Common myeloid progenitor, CD34-positive (primary cell): ENCODE data around the gene QRFP.
"Not testable (repeated sequence)": the region's sequence is repeated elsewhere in the genome, so short reads cannot be mapped to it uniquely, and the experiment has no call there.

ENCODE experiments used
- CTCF ChIA-PET: fragments of 350-600 bp; sonication (Branson Sonifier 250); formaldehyde crosslinking; loops from one replicate; lab custom pipeline; 2021; ENCODE audit warnings: antibody characterized with exemption; lab: Charles Lee
- POLR2A ChIA-PET: fragments of 350-600 bp; sonication (Branson Sonifier 250); formaldehyde crosslinking; loops from one replicate; lab custom pipeline; 2021; ENCODE audit warnings: antibody characterized with exemption; lab: Charles Lee
- DNase-seq, 3 donors: peaks; one replicate each; pipeline versions ENCODE4 v3.0.0 to v3.0.0-alpha.2; 2013
- H3K27ac ChIP-seq, 2 experiments: 1 replicate in 1 of 2; 2 replicates in 1 of 2; pipeline ENCODE4 v1.7.0; 2013; ENCODE audit warnings: inconsistent platforms in 2 of 2, low read length in 2 of 2, mild to moderate bottlenecking in 2 of 2, low read depth in 1 of 2, moderate library complexity in 1 of 2; ENCODE audit not compliant: severe bottlenecking in 2 of 2, insufficient read depth in 1 of 2, poor library complexity in 1 of 2
- H3K27me3 ChIP-seq, 5 experiments: replicated peaks in 2 of 5; 1 replicate in 3 of 5; 2 replicates in 2 of 5; pipeline versions ENCODE4 v1.6.1 to v1.7.0; 2013; ENCODE audit warnings: low read length in 4 of 5, mild to moderate bottlenecking in 2 of 5, moderate library complexity in 2 of 5, inconsistent platforms in 1 of 5; ENCODE audit not compliant: insufficient read depth in 5 of 5, control insufficient read depth in 4 of 5
- H3K36me3 ChIP-seq, 4 experiments: 1 replicate in 2 of 4; 2 replicates in 2 of 4; pipeline versions ENCODE4 v1.6.1 to v1.7.0; 2013; ENCODE audit warnings: low read length in 3 of 4, control low read depth in 1 of 4, mild to moderate bottlenecking in 1 of 4; ENCODE audit not compliant: control insufficient read depth in 4 of 4, insufficient read depth in 4 of 4
- H3K4me1 ChIP-seq, 4 experiments: 1 replicate in 3 of 4; 2 replicates in 1 of 4; pipeline versions ENCODE4 v1.6.1 to v1.7.1; 2013; ENCODE audit warnings: low read length in 3 of 4, mild to moderate bottlenecking in 3 of 4, control low read depth in 1 of 4, inconsistent platforms in 1 of 4, moderate library complexity in 1 of 4; ENCODE audit not compliant: control insufficient read depth in 4 of 4, insufficient read depth in 4 of 4; ENCODE audit errors: control extremely low read depth in 1 of 4
- H3K4me3 ChIP-seq, 7 experiments: 1 replicate in 4 of 7; 2 replicates in 3 of 7; pipeline versions ENCODE4 v1.5.1 to v1.7.0; 2013; ENCODE audit warnings: mild to moderate bottlenecking in 7 of 7, low read length in 6 of 7, moderate library complexity in 6 of 7, inconsistent platforms in 2 of 7, low read depth in 2 of 7, control low read depth in 1 of 7; ENCODE audit not compliant: insufficient read depth in 4 of 7, control insufficient read depth in 1 of 7; ENCODE audit errors: extremely low read depth in 1 of 7
- H3K9me3 ChIP-seq, 5 experiments: 1 replicate in 4 of 5; 2 replicates in 1 of 5; pipeline versions ENCODE4 v1.6.1 to v1.7.1; 2013; ENCODE audit warnings: low read length in 4 of 5, mild to moderate bottlenecking in 2 of 5, inconsistent platforms in 1 of 5, low read depth in 1 of 5, moderate library complexity in 1 of 5; ENCODE audit not compliant: control insufficient read depth in 4 of 5, insufficient read depth in 2 of 5; ENCODE audit errors: control extremely low read depth in 1 of 5
- WGBS: methylation state at CpG from one replicate; pipeline ENCODE4 v1.1.5; 2013; ENCODE audit not compliant: insufficient coverage; 5-methylcytosine and 5-hydroxymethylcytosine counted together

QRFP gene

DNA sequence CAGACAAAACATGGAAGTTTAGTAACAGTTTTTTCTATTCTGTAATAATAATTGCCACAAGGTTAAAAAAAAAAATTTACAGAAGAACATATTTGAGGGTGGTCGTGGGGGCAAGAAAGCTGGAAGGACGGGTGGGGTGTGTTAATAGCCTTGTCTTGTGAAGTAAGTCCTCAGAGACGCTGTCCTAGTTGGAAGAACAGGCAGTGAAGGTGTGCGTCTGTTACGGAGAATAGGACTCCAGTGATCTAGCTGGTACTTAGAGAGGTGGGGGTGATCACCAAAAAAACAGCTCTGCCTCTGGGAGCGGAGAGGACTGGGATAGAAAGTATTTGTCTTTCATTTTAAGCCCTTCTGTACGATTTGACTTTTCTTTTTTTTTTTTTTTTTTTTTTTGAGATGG is 43.8 kb downstream of the QRFP start:
- peaks cover 13 to 38% (median 22%) of the 10 kb centered on the region in 4 experiments for H3K36me3 ChIP-seq
- no peaks in the 10 kb centered on the region for H3K9me3 ChIP-seq
- H3K27me3 ChIP-seq, result no peaks in the 10 kb centered on the region
- POLR2A ChIA-PET, result no interaction called here
- no peak for DNase-seq
- CTCF ChIA-PET, result interaction anchor here (0.6 to 3.5 kb wide), 6 partner anchors 10 to 146 kb away, joined by 3 to 20 read pairs (median 4); no protein-coding TSS in a partner anchor
- no peak overlapping the region for H3K4me3 ChIP-seq
- no peak overlapping the region for H3K27ac ChIP-seq
- H3K4me1 ChIP-seq, result no peaks in the 10 kb centered on the region
- WGBS, result 100% methylated on average over 2 of the region's 7 CpGs

DNA sequence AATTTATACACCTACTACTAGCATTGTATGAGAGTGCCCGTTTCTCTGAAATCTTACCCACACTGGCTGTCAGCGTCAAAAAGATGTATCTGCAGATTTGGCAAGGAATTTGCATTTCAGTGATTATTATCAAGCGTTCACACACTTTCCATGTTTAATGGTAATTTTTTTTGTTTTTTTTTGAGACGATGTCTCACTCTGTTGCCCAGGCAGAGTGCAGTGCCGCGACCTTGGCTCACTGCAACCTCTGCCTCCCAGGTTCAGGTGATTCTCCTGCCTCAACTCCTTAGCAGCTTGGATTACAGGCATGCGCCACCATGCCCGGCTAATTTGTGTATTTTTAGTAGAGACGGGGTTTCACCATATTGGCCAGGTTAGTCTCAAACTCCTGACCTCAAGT is 47.3 kb downstream of the QRFP start:
- WGBS, result 98% methylated on average over 9 of the region's 9 CpGs
- Histone ChIP-seq H3K9me3 (no peaks in the 10 kb centered on the region), H3K27me3 (no peaks in the 10 kb centered on the region), H3K4me3 (no peak overlapping the region), H3K27ac (no peak overlapping the region), H3K4me1 (no peaks in the 10 kb centered on the region), H3K36me3 (peaks cover 4 to 10% (median 4%) of the 10 kb centered on the region in 4 experiments)
- DNase-seq, result no peak
- CTCF ChIA-PET, result interaction anchor here (1.4 to 1.9 kb wide), 2 partner anchors 9 to 143 kb away, joined by 7 to 8 read pairs; no protein-coding TSS in a partner anchor
- POLR2A ChIA-PET, result no interaction called here

DNA sequence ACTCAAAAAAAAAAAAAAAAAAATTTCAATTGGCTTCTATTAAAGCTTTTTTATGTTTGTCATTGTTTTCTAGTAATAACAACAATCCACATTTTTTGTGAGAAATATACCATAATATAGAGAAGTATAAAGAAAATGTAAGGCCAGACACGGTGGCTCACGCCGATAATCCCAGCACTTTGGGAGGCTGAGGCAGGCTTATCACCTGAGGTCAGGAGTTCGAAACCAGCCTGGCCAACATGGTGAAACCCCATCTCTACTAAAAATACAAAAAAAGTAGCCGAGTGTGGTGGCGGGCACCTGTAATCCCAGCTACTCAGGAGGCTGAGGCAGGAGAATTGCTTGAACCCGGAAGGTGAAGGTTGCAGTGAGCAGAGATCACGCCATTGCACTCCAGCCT is 48.1 kb downstream of the QRFP start:
- H3K4me1 ChIP-seq, H3K27me3 ChIP-seq, H3K4me3 ChIP-seq, H3K9me3 ChIP-seq, DNase-seq, H3K27ac ChIP-seq, H3K36me3 ChIP-seq, POLR2A ChIA-PET: not testable (repeated sequence)
- CTCF ChIA-PET, result interaction anchor here (1.0 to 1.4 kb wide), 2 partner anchors 16 to 17 kb away, joined by 3 to 4 read pairs; no protein-coding TSS in a partner anchor
- 100% methylated on average over 1 of the region's 8 CpGs for WGBS

DNA sequence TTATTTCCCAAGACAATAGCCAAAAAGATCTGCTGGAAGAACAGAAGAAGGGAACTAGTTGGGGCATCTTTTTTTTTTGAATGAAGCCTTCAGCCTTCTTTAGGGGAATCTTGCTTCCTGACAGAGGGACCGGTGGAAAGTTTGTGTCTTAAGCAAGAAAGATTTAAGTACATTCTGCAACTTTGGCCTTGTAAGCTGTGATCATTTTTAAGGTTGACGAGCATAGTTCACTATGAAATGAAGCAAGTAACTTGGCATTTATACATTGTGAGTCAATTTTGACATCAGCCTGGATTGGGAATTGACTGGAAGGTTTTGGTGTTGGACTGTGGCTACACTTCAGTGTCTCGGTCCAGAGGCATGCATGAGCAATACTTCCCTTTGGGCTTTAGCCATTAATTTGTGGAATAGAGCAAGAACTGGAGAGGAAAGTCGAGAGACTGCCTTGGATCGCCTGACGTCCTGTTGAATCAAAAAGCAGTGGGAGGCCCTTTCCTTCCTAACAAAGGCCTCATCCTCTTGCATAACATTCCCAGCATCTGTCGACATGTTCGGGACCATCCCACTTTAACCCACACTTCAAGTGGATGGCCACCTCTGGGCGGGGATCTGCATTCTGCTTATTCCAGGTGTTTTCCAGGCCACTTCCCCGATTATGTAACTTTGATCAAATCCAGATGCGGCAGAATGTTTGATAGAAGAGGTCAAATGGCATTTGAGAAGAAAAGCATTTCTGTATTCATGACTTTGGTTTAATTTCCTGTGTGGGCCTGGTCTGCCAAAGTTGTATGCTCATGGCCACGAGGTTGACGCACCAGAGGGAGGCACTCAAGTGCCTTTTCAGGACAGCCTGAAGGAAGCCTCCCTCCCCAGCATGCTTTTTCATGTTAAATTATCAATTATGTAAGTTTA is 49.0 kb downstream of the QRFP start:
- peaks cover 0 to 3% (median 1%) of the 10 kb centered on the region in 4 experiments for H3K36me3 ChIP-seq
- 94% methylated on average over 11 of the region's 13 CpGs for WGBS
- no peaks in the 10 kb centered on the region for H3K9me3 ChIP-seq
- H3K4me3 ChIP-seq, result no peak overlapping the region
- CTCF ChIA-PET, result interaction anchor here (1.0 to 1.4 kb wide), 2 partner anchors 15 to 18 kb away, joined by 3 to 4 read pairs; no protein-coding TSS in a partner anchor
- POLR2A ChIA-PET, result no interaction called here
- peak overlapping the region in 1 of 2 experiments; percentile 43 for H3K27ac ChIP-seq
- no peaks in the 10 kb centered on the region for H3K27me3 ChIP-seq
- DNase-seq, result no peak
- peaks cover 0 to 2% (median 0%) of the 10 kb centered on the region in 4 experiments for H3K4me1 ChIP-seq

DNA sequence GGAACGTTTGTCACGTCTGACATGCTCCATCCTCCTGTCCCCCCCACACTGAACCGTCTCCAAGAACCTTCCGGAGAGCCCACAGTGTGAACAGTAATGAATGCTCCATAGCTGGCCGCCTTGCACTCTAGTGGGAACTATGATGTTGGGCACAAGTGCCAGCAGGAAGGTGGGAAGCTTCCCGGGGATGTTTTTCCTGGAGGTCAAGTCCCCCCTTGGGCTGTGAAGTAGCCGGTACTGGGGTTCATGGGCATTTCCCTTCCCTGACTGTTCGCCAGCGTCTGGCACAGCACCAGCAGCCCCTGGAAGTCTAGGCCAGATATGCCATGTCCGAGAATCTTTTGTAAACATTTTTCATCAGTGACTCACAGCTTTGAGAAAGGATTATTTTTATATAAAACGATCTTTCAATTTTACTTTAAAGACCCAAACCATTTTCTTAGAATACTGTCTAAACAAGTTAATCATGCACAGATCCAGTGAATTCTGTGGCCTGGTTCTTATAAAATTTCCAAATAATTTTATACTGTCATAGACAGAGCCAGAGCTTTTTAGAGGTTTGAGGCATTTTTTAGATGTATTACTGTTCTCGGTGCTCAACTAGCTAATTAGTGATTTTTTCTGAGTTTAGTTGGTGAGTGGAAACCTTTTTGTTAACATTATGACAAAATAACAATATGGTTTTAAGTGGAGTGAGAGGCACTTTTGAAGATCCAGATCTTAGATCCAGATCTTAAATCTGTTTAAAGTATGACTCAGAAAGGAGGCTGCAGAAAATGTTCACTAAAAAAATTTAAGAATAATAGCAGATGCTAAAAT is 49.9 kb downstream of the QRFP start:
- CTCF ChIA-PET, result interaction anchor here (0.7 to 1.0 kb wide), 3 partner anchors 14 to 139 kb away, joined by 3 read pairs; no protein-coding TSS in a partner anchor
- DNase-seq, result no peak
- POLR2A ChIA-PET, result no interaction called here
- peak overlapping the region in 1 of 2 experiments; percentile 43 for H3K27ac ChIP-seq
- WGBS, result 98% methylated on average over 9 of the region's 12 CpGs
- H3K27me3 ChIP-seq, result no peaks in the 10 kb centered on the region
- no peak overlapping the region for H3K4me3 ChIP-seq
- no peaks in the 10 kb centered on the region for H3K9me3 ChIP-seq
- peaks cover 0 to 3% (median 1%) of the 10 kb centered on the region in 4 experiments for H3K36me3 ChIP-seq
- peaks cover 0 to 2% (median 0%) of the 10 kb centered on the region in 4 experiments for H3K4me1 ChIP-seq

DNA sequence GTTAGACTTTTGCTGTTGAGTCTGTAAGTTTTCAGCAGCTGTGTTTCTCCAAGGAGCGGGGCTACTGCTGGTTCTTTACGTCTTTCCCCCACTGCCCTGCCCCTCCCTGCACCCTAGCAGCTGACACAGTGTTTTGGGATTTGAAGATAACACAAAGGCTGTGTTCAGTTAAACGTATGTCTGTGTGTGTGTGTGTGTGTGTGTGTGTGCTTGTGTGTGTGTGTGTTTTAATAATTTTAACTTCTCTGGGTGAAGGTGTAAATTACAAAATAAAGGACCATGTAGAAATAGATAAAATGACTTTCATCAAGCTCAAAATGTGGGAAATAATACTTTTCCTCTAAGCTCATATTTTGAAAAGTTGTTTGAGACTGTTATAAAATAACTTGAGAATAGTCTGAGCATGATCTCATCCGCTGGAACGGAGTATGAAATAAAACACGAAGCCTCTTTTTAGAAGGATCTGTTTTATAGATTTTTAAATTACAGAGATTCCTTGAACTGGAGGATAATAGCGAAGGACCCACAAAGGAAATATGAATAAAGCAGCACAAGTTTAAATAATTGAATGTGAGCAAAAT is 50.6 kb downstream of the QRFP start:
- Histone ChIP-seq H3K9me3 (no peaks in the 10 kb centered on the region), H3K36me3 (peaks cover 0 to 3% (median 1%) of the 10 kb centered on the region in 4 experiments), H3K27ac (peak overlapping the region in 1 of 2 experiments; percentile 43), H3K4me1 (peaks cover 0 to 2% (median 0%) of the 10 kb centered on the region in 4 experiments), H3K27me3 (no peaks in the 10 kb centered on the region), H3K4me3 (no peak overlapping the region)
- peak in 2 of 3 donors; percentile 20 to 36 for DNase-seq
- 100% methylated on average over 4 of the region's 7 CpGs for WGBS
- ChIA-PET CTCF (interaction anchor here (0.6 to 1.2 kb wide), 6 partner anchors 14 to 206 kb away, joined by 3 read pairs; no protein-coding TSS in a partner anchor), POLR2A (no interaction called here)
